ENCODE data around the gene PPARD. TPM values are rescaled to one million over a fixed set of nuclear protein-coding genes. Genes with fewer than 3 reads are reported as not detected.

Gene PPARD
- total and polyA plus RNA-seq, 4 donors = 5.9 to 27.7 (median 20.8) TPM

- no peak overlapping the region for H3K4me3 ChIP-seq (ENCODE audit: low read length in 2 of 2)
- no peaks in the 10 kb centered on the region for H3K4me1 ChIP-seq (ENCODE audit: control insufficient read depth in 1 of 2, insufficient read depth in 2 of 2, low read length in 2 of 2)
- ATAC-seq (ENCODE audit: low FRiP score) (no peak), DNase-seq (peak in 1 of 2 donors; percentile 53)
- H3K27ac ChIP-seq (ENCODE audit: low read depth in 1 of 2, low read length in 2 of 2) = no peak overlapping the region
- H3K36me3 ChIP-seq (ENCODE audit: control insufficient read depth in 1 of 2, insufficient read depth in 2 of 2, low read length in 1 of 2) = no peaks in the 10 kb centered on the region
- intact Hi-C loops (cut with DNase I) = loop anchor here in 1 of 2 donors (2.0 kb wide), 1 partner anchor 109 kb away; the partner anchor contains the start of gene PPARD
- H3K9me3 ChIP-seq (ENCODE audit: control insufficient read depth, low read length) = no peaks in the 10 kb centered on the region
- 14 to 15% methylated on average over 19 to 20 of the region's 20 CpGs for WGBS, 2 donors
- no peaks in the 10 kb centered on the region for H3K27me3 ChIP-seq (ENCODE audit: control insufficient read depth in 1 of 2, insufficient read depth in 2 of 2, low read length in 1 of 2)
Observed at GRCh38 chr6:35451354-35452182, 109.2 kb downstream of the PPARD start.

- WGBS, 2 donors = 1% methylated on average over 81 to 87 of the region's 87 CpGs
- Histone ChIP-seq H3K27ac (ENCODE audit: low read depth in 1 of 2, low read length in 2 of 2) (no peak within 1 kb of the TSS), H3K4me1 (ENCODE audit: control insufficient read depth in 1 of 2, insufficient read depth in 2 of 2, low read length in 2 of 2) (no peaks in the 10 kb centered on the region), H3K36me3 (ENCODE audit: control insufficient read depth in 1 of 2, insufficient read depth in 2 of 2, low read length in 1 of 2) (no peaks in the 10 kb centered on the region), H3K27me3 (ENCODE audit: control insufficient read depth in 1 of 2, insufficient read depth in 2 of 2, low read length in 1 of 2) (no peaks in the 10 kb centered on the region), H3K9me3 (ENCODE audit: control insufficient read depth, low read length) (no peaks in the 10 kb centered on the region), H3K4me3 (ENCODE audit: low read length in 2 of 2) (peak within 1 kb of the TSS; percentile 59 to 84)
- DNase-seq (peak; percentile 96 to 99), ATAC-seq (ENCODE audit: low FRiP score) (peak; percentile 97)
- intact Hi-C loops (cut with DNase I) = no loop called here
Observed at GRCh38 chr6:35452183-35453090, 110.1 kb downstream of the PPARD start, which contains the start of gene FANCE. FANCE (plus strand) TSS chr6:35452338; CDS start chr6:35452546, 208 bp downstream.

GRCh38 chr6:35453236-35453635, 110.9 kb downstream of the PPARD start:
- DNase-seq (no peak), ATAC-seq (ENCODE audit: low FRiP score) (no peak)
- H3K9me3 ChIP-seq (ENCODE audit: control insufficient read depth, low read length) = no peaks in the 10 kb centered on the region
- H3K4me3 ChIP-seq (ENCODE audit: low read length in 2 of 2) = no peak overlapping the region
- no peak overlapping the region for H3K27ac ChIP-seq (ENCODE audit: low read depth in 1 of 2, low read length in 2 of 2)
- H3K27me3 ChIP-seq (ENCODE audit: control insufficient read depth in 1 of 2, insufficient read depth in 2 of 2, low read length in 1 of 2) = no peaks in the 10 kb centered on the region
- H3K36me3 ChIP-seq (ENCODE audit: control insufficient read depth in 1 of 2, insufficient read depth in 2 of 2, low read length in 1 of 2) = no peaks in the 10 kb centered on the region
- 12 to 16% methylated on average over 3 of the region's 3 CpGs for WGBS, 2 donors
- no peaks in the 10 kb centered on the region for H3K4me1 ChIP-seq (ENCODE audit: control insufficient read depth in 1 of 2, insufficient read depth in 2 of 2, low read length in 2 of 2)
- intact Hi-C loops (cut with DNase I) = no loop called here

DNA sequence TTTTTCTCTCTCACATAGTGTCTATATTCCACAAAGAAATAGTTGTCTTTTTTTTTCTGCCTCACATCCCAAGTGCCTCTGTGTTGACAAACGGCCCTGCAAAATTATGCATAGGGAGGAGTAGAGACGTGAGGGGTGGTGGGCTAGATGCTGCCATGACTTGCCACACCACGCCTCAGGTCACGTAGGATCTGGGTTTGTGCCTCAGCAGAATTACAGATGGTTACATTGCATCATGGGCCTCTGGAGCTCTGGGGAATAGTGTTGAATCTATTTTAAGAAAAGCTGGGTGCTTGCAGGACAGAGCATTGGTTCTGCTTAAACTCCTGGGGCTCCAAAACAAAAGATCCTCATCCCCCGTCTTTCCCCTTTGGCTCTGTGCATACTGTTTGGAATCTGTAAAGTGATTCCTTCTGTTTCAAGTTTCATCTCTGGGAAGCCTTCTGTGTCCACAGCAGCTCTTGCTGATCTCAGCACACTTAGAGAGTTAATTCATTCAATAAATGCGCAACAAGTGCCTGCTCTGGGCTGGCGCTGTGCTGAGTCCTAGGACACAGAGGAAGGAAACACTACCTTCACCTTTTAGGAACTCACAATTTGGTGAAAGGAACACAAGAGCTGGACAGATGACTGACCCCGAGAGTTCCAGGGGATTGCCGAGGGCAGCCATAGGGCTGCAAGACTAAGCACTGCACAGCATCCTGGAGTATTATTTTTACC, 112.2 kb downstream of the PPARD start:
- Histone ChIP-seq H3K27ac (ENCODE audit: low read depth in 1 of 2, low read length in 2 of 2) (no peak overlapping the region), H3K4me3 (ENCODE audit: low read length in 2 of 2) (no peak overlapping the region), H3K4me1 (ENCODE audit: control insufficient read depth in 1 of 2, insufficient read depth in 2 of 2, low read length in 2 of 2) (no peaks in the 10 kb centered on the region), H3K36me3 (ENCODE audit: control insufficient read depth in 1 of 2, insufficient read depth in 2 of 2, low read length in 1 of 2) (no peaks in the 10 kb centered on the region), H3K9me3 (ENCODE audit: control insufficient read depth, low read length) (no peaks in the 10 kb centered on the region), H3K27me3 (ENCODE audit: control insufficient read depth in 1 of 2, insufficient read depth in 2 of 2, low read length in 1 of 2) (no peaks in the 10 kb centered on the region)
- intact Hi-C loops (cut with DNase I) = no loop called here
- DNase-seq = no peak
- ATAC-seq (ENCODE audit: low FRiP score) = no peak
- 76 to 78% methylated on average over 9 of the region's 9 CpGs for WGBS, 2 donors

- intact Hi-C loops (cut with DNase I) = no loop called here
- no peak overlapping the region for H3K4me3 ChIP-seq (ENCODE audit: low read length in 2 of 2)
- no peaks in the 10 kb centered on the region for H3K36me3 ChIP-seq (ENCODE audit: control insufficient read depth in 1 of 2, insufficient read depth in 2 of 2, low read length in 1 of 2)
- no peaks in the 10 kb centered on the region for H3K9me3 ChIP-seq (ENCODE audit: control insufficient read depth, low read length)
- no peaks in the 10 kb centered on the region for H3K27me3 ChIP-seq (ENCODE audit: control insufficient read depth in 1 of 2, insufficient read depth in 2 of 2, low read length in 1 of 2)
- no peak for ATAC-seq (ENCODE audit: low FRiP score)
- 84 to 86% methylated on average over 4 of the region's 4 CpGs for WGBS, 2 donors
- no peak overlapping the region for H3K27ac ChIP-seq (ENCODE audit: low read depth in 1 of 2, low read length in 2 of 2)
- H3K4me1 ChIP-seq (ENCODE audit: control insufficient read depth in 1 of 2, insufficient read depth in 2 of 2, low read length in 2 of 2) = no peaks in the 10 kb centered on the region
- DNase-seq = no peak
Observed at GRCh38 chr6:35457907-35458306, 115.5 kb downstream of the PPARD start.

DNA sequence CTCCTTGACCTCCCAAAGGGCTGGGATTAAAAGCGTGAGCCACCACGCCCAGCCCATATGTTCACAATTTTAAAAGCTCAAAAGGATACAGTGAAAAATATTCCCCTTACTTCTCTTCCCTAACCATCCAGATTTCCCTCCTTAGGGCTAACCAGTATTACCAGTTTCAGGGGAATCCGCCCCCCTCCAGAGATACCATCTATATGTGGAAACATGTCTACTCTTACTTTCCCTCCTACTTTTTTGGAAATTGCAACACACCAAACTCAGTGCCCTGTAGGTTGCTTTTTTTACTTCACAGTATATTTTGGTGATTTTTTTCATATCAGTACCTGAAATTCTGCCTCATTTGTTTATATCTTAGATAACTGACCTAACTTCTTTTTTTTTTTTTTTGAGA, 118.9 kb downstream of the PPARD start:
- no peaks in the 10 kb centered on the region for H3K27me3 ChIP-seq (ENCODE audit: control insufficient read depth in 1 of 2, insufficient read depth in 2 of 2, low read length in 1 of 2)
- WGBS, 2 donors = 97 to 98% methylated on average over 3 of the region's 3 CpGs
- no peak overlapping the region for H3K4me3 ChIP-seq (ENCODE audit: low read length in 2 of 2)
- H3K9me3 ChIP-seq (ENCODE audit: control insufficient read depth, low read length) = no peaks in the 10 kb centered on the region
- no peak overlapping the region for H3K27ac ChIP-seq (ENCODE audit: low read depth in 1 of 2, low read length in 2 of 2)
- intact Hi-C loops (cut with DNase I) = no loop called here
- ATAC-seq (ENCODE audit: low FRiP score) (no peak), DNase-seq (no peak)
- H3K36me3 ChIP-seq (ENCODE audit: control insufficient read depth in 1 of 2, insufficient read depth in 2 of 2, low read length in 1 of 2) = no peaks in the 10 kb centered on the region
- no peaks in the 10 kb centered on the region for H3K4me1 ChIP-seq (ENCODE audit: control insufficient read depth in 1 of 2, insufficient read depth in 2 of 2, low read length in 2 of 2)

- WGBS, 2 donors = 82 to 94% methylated on average over 4 of the region's 4 CpGs
- no peak overlapping the region for H3K27ac ChIP-seq (ENCODE audit: low read depth in 1 of 2, low read length in 2 of 2)
- ATAC-seq (ENCODE audit: low FRiP score) (no peak), DNase-seq (no peak)
- no peaks in the 10 kb centered on the region for H3K27me3 ChIP-seq (ENCODE audit: control insufficient read depth in 1 of 2, insufficient read depth in 2 of 2, low read length in 1 of 2)
- no peaks in the 10 kb centered on the region for H3K4me1 ChIP-seq (ENCODE audit: control insufficient read depth in 1 of 2, insufficient read depth in 2 of 2, low read length in 2 of 2)
- H3K4me3 ChIP-seq (ENCODE audit: low read length in 2 of 2) = no peak overlapping the region
- intact Hi-C loops (cut with DNase I) = no loop called here
- H3K36me3 ChIP-seq (ENCODE audit: control insufficient read depth in 1 of 2, insufficient read depth in 2 of 2, low read length in 1 of 2) = no peaks in the 10 kb centered on the region
- H3K9me3 ChIP-seq (ENCODE audit: control insufficient read depth, low read length) = no peaks in the 10 kb centered on the region
Observed at GRCh38 chr6:35463292-35463691, 120.9 kb downstream of the PPARD start.

DNA sequence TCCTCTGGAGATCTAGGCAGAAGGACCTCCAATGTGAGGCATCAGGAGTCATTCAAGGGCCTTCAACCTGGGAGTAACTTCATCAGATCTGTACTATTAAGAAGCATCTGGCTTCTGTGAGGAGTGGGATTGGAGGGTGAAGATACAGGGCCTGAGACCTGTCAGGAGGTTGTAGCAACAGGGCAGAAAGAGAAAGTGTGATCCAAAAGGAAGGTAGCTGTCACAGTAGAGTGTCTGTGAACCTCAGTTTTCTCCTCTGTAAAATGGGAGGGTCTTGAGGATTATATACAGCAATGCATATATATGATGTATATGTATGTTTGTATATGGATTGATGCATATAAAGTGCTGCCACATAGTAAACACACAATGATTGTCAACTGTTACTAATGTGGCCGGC, 123.3 kb downstream of the PPARD start:
- no peak for ATAC-seq (ENCODE audit: low FRiP score)
- WGBS, 2 donors = 91 to 100% methylated on average over 1 of the region's 1 CpG
- Histone ChIP-seq H3K27me3 (ENCODE audit: control insufficient read depth in 1 of 2, insufficient read depth in 2 of 2, low read length in 1 of 2) (no peaks in the 10 kb centered on the region), H3K4me3 (ENCODE audit: low read length in 2 of 2) (no peak overlapping the region), H3K9me3 (ENCODE audit: control insufficient read depth, low read length) (no peaks in the 10 kb centered on the region), H3K4me1 (ENCODE audit: control insufficient read depth in 1 of 2, insufficient read depth in 2 of 2, low read length in 2 of 2) (no peaks in the 10 kb centered on the region), H3K27ac (ENCODE audit: low read depth in 1 of 2, low read length in 2 of 2) (no peak overlapping the region), H3K36me3 (ENCODE audit: control insufficient read depth in 1 of 2, insufficient read depth in 2 of 2, low read length in 1 of 2) (no peaks in the 10 kb centered on the region)
- intact Hi-C loops (cut with DNase I) = no loop called here
- DNase-seq = no peak

Data from aorta (tissue), 5 donors.